Caki2 (cell line): ENCODE results near the gene B9D1. TPM values are rescaled to one million over a fixed set of nuclear protein-coding genes. Genes with fewer than 3 reads are reported as not detected.

Experiments
- DNase-seq: peaks from one replicate; pipeline ENCODE4 v3.0.0-alpha.2; 2015; ENCODE audit warnings: low read depth
- in situ Hi-C: cut with HindIII; loops from 2 replicates; pipeline ENCODE4 v1.10.0; 2016; ENCODE audit warnings: low sequenced_read_pairs, low pct_unique_long_range_greater_than_20kb, mixed read lengths
- total RNA-seq: library from RNA; depleted of rRNA; stranded (reverse); fragments of >200 nt; shearing (Covaris generic); gene quantifications from 2 replicates; pipeline ENCODE4 v1.2.3, GENCODE V29; 2014; ENCODE audit warnings: low replicate concordance

B9D1 gene
- total RNA-seq, 1 experiment from 2014 or later: 55.1 TPM

DNA sequence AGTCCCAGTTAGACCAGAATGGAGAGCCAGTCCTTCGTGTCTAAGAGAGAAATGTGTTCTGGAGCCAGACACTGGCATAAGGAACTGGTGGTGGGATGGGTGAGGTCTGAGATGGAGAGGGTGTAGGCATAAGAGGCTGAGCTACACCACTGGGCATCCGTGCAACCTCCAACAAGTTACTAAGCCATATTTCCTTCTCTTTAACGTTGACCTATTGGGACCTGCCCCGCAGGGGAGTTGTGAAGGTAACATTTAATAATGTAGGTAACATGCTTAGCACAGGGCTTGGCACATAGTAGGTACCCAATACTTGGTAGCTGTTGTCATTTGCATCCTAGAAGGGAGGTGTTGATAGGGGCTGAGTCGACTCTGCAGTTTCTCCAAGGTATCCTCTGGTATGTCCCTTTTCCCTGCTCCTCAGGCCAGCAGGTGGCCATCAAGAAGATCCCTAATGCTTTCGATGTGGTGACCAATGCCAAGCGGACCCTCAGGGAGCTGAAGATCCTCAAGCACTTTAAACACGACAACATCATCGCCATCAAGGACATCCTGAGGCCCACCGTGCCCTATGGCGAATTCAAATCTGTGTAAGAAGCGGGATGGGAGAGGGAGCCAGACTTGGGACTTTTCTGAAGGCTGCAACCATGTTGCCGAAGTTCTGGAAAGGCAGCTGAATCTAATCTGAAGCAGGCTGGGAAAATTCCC lies 17.0 kb upstream of the B9D1 start:
- in situ Hi-C loops: no loop called here
- DNase-seq: no peak

DNA sequence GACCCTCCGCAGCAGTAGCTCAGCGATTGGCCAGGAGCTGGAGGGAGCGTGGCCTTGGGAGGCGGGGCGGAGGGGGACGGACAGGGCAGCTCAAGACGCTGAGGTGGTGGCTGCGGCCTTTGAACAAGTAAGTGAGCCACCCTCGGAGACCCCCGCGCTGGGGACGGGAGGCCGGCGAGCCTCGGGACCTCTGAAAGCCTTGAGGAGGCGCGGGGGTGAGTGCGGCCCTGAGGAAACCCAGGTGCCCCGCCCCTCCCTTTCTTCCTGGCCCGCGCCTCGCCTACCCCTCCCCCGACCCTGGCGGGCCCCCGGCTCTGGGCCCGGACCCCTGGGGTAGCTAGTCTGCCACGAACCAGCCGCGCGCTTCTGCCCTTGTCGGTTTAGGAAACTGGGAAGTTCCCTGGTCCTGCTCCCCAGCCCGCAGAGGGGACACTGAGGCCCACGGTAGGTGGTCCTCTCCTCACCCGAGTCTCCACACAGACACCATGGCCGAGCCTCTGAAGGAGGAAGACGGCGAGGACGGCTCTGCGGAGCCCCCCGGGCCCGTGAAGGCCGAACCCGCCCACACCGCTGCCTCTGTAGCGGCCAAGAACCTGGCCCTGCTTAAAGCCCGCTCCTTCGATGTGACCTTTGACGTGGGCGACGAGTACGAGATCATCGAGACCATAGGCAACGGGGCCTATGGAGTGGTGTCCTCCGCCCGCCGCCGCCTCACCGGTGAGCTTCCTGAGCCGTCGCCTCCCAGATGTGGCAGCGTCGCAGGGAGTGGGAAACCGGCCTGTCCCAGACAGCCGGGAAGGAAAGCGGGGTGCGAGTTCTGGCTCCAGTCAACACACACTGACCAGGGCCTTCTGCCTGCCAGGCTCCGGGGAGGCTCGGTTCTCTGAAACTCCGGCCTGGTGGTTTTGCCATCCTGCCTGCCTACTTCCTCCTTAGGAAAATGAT lies 16.2 kb upstream of the B9D1 start, which contains the start of gene MAPK7:
TSS of gene MAPK7 (plus strand) at position 83 of the 945 bp plus-strand sequence. CDS start at position 486, 403 bp downstream.
- in situ Hi-C loops: no loop called here
- no peak for DNase-seq

DNA sequence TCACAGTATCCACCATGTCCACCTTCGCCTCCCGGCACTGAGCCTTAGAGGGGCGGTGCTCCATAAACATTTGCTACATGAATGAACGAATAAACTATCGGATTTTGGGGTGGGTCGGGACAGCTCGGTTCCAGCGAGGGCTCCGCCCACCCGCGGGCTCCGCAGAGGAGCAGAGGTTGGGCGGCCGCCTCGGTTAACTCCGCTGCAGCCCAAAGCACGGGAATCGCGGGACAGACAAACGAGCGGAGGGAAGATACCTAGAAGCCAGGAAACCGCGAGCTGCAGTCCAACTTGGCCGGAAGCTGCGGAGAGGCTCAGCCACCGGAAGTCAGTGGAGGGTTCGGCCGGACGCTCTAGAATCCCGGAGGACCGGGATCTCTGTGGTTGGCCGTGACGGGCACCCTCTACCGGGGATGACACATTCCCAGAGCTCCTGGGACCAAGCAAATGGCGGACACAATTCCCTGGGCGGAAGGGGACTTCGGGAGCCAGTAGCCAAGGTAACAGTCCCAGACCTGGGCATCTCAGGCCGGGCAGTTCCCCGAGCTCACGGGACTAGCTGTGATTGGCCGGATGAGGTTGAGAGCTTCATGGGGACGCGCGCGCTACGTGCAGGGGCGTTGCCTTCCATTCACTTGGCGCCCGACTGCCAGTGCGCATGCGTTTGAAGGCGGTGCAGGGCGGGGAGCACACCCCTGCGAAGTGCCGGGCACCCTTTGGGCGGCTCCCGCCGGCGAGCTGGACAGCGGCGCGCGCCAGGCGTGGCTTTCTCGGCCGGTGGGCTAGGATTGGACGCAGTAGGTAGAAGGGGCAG lies 15.3 kb upstream of the B9D1 start:
- in situ Hi-C loops: no loop called here
- DNase-seq: peak; percentile 99

DNA sequence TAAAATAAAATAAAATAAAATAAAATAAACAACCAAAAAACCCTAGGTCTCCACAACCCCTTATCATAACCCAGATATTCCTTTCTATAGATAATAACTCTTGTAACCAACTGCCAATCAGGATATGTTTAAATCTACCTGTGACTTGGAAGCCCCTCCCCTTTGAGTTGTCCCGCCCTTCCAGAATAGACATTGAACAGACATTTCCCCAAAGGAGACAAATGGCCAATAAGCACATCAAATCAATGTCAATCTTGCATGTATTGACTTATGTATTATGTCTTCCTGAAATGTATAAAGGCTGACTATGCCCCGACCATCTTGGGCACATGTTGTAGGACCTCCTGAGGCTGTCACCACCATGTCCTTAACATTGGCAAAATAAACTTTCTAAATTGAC lies 14.3 kb upstream of the B9D1 start:
- DNase-seq: no peak
- in situ Hi-C loops: no loop called here

DNA sequence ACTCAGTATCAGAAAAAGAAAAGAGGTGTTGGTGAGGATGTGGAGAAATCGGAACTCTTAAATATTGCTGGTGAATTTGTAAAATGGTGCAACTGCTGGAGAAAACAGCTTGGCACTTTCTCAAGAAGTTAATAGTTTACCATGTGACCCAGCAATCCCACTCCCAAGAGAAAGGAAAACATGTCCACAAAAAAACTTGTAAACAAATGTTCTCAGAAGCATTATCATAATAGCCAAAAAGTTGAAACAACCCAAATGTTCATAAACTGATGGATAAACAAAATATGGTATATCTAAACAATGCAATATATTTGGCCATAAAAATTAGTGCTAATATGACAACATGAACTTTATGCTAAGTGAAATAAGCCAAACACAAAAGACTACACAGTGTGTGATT lies 13.2 kb upstream of the B9D1 start:
- in situ Hi-C loops: no loop called here
- DNase-seq: no peak

DNA sequence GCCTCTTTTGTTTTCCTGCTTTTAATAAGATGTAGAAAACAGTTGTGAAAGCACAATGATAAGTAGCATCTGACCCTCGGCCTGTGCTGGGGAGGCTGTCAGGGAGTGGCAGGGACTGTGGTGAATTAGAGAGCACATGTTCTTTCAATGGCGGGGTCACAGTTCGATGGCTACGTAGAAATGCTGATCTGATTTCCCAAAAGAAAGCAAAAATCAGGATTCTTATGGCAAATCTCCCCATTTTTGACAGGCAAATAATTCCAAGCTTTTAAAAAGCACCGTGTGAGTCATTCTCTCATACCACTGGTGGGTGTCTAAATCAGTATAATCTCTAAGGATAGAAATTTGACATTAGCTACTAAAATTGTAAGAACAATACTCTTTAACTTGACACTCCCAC lies 11.6 kb upstream of the B9D1 start:
- no peak for DNase-seq
- in situ Hi-C loops: no loop called here

DNA sequence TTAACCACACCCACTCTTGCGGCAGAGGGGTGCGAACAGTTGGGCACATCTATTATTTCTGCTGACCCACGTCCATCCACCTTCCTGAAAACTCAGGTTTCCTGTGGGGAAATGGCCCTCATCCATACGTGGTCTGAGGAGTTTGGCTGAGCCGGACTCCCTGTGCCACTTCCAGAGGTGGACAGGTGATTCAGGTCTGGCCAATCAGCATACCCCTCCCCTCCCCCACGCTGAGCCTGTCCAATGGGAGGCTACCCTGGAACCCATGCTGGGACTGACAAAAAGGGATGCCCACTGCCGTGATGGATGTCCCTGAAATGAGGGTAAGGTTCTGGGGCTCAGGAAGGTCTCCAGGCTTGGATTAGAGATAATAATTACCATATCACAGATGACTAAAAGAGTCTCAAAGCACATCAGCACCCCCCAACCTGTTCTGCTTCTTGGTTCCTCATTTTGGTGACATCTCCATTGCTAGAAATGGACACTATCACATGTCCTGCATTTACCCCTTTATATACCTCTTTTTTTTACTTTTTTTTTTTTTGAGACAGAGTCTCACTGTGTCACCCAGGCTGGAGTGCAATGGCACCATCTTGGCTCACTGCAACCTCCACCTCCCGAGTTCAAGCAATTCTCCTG lies 10.5 kb upstream of the B9D1 start:
- no peak for DNase-seq
- in situ Hi-C loops: no loop called here

DNA sequence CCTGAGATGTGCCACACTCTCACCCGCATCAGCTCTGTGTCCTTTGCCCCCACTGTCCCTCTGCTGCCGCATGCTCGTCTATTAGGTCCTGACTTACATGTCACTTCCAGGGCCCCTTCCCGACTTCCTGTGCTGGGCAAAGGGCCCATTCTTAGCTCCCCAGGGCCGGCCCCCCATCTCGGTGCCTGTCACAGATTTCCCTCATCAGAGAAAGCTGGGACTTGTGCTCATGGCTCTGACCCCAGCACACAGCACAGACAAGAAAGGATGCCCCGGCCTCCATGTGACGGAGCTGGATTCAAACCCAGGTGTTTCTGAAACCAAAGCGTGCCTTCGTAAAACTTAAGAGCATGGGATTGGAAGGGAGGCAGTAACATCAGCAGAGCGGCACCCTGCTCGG lies 9.9 kb upstream of the B9D1 start:
- no peak for DNase-seq
- in situ Hi-C loops: no loop called here

DNA sequence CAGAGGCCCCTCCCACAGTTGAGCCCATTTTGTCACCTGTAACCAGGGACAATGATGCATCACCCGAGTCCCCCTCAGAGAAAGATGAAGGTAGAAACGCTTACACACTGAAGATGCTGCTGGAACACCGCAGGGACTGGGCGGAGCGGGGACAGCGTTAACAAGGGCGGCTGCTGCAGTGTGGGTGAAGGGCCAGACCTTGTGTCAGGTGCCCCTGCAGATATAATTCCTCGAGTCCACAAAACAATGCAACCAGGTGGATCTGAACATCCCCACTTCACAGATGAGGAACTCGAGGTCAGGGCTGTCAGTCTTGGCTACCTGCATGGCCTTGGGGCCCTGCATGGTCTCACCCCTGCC lies 9.5 kb upstream of the B9D1 start:
- DNase-seq: no peak

DNA sequence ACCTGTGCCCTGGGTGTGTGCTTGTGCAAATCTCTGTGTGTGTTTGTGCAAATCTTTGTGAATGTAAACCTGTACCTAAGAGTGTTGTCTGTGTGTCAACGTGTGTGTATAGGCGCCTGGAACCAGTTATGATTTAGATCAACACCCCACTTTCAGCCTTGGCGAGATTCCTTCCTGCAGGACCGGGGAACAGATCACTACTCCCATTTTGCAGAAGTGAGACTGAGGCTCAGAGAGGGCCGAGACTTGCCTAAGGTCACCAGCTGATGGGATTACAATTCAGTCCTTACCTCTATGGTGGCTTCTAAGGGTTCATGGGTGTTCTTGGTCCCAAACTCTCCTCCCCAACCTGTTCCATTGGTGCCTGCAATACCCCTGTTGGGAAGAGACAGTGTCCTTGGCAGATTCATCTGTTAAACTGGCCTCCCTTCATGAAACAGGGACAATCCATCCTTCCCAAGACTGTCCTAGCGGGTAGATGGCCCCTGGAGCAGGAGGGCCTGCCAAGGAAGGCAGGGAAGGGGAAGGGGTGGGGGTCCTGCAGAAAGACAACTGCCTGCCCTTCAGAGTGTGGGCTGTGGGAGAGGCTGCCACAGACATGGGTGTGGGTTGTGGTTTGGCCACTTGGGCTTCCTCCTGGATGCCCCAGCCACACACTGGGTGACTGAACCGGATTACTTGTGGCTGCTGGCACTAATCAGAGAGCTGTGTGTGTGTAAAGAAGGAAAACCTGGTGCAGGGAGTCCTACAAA lies 8.9 kb upstream of the B9D1 start:
- no peak for DNase-seq
- in situ Hi-C loops: no loop called here

More for the DNA sequence above, 9.5 kb upstream of the B9D1 start:
- in situ Hi-C loops: no loop called here

DNA sequence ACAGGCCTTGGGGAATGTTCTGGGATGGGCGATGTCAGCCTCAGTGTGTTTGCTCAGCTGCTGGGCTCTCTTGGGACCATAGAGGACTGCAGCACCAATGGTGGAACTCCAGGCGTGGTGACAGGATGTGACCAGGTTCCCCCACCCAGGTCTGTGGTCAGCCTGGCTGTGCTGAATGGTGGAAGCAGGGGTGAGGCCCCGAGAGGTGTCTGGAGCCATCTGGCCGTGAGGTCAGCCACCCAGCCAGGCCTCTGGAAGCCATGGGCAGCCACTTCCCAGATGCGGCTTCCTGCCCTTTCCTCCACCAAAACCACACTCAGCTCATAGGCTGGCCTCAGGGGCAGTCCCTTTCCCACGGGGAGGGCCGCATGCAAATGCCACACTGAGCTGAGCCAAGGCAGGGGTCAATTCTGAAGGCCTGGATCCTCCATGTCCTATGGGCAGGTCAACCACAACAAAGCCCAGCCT lies 8.0 kb upstream of the B9D1 start:
- in situ Hi-C loops: no loop called here
- DNase-seq: no peak

DNA sequence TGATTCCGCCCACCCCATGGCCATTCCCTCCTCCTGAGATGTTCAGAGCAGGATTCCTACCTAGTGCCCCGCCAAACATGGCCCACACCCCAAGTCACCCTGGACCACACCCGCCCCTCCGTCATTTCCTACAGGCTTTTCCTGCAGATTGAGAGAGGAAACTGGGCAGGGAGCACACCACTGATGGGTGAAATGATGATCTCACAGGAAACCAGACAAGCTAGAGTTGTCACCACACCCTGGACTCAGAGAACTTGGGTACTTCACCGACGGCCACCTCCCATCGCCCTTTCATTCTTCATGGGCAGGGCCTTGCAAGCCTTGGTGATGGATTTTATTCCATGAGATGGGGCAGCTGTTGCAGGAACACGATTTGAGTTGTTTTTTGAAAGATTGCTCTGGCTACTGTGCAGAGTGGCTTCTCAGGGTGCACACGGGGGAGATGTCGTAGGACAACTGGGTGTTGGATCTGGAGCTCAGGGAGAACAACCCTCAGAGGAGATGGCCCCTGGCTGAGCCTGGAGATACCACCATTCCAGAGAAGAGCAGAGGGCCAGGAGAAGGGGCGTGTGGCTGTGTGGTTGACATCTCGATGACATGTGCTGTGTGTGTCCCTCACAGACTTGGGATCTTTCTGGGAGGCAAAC lies 7.4 kb upstream of the B9D1 start:
- in situ Hi-C loops: no loop called here

DNA sequence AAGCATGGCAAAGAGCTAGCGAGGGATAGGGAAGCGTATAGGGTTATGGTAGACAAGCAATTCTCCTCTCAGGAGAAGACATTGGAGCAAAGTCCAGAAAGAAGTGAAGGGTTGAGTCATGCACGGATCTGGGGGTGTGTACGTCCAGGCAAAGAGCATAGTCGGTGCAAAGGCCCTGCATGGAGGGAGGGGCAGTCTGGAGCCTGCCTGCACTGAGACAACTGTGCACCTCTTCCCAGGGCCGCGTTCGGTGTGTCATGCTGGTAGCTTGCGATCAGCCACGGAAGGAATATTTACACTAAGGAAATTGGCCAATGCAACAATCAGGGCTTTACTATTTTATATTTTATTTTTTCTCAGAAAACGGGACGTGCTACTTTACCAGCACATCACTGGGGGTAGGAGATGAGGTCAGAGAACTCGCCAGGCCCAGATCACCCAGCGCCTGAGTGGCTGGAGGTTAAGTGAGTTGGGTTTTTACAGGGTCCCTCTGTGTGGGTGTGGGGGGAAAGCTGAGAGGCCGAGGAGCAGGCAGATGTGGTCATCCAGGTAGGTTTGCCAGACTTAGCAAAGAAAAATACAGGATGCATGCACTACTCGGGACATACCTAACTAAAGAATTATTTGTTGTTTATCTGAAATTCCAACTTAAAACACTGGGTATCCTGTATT lies 6.7 kb upstream of the B9D1 start:
- in situ Hi-C loops: no loop called here
- DNase-seq: no peak

More for the DNA sequence above, 7.4 kb upstream of the B9D1 start:
- no peak for DNase-seq

DNA sequence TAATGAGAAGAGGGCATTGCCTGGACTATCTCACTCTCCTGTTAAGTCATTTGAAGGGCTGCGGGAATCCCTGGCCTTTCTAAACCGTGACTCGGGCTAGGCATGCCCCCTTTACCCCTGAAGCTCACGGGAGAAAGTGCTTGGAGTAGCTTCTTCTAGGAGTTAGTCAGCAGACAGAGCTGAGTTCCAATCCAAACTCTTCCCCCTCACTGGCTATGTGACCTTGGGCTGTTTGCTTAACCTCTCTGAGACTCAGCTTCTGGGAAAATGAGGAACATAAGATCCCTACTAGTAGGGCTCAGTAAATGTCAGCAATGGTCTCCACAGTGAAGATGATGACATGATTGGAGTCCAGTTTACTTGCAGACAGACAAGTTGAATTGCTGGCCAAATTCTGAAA lies 5.7 kb upstream of the B9D1 start:
- in situ Hi-C loops: no loop called here
- no peak for DNase-seq

DNA sequence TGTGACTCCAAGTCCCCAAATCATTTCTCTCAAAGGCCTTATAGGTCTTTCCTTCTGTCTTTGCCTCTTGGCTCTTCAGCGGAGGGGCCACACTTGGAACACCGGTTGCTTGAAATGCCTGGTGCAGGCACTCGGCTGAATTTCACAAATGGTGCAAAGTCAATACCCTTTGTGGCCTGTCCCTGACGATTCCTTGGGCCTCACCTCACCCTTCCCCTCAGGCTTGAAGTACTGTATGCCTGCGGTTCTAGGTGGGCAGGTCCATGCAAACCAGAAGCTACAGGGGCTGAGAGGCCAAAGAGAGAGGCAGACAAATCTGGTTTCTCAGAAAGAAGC lies 4.1 kb upstream of the B9D1 start:
- no peak for DNase-seq
- in situ Hi-C loops: no loop called here

DNA sequence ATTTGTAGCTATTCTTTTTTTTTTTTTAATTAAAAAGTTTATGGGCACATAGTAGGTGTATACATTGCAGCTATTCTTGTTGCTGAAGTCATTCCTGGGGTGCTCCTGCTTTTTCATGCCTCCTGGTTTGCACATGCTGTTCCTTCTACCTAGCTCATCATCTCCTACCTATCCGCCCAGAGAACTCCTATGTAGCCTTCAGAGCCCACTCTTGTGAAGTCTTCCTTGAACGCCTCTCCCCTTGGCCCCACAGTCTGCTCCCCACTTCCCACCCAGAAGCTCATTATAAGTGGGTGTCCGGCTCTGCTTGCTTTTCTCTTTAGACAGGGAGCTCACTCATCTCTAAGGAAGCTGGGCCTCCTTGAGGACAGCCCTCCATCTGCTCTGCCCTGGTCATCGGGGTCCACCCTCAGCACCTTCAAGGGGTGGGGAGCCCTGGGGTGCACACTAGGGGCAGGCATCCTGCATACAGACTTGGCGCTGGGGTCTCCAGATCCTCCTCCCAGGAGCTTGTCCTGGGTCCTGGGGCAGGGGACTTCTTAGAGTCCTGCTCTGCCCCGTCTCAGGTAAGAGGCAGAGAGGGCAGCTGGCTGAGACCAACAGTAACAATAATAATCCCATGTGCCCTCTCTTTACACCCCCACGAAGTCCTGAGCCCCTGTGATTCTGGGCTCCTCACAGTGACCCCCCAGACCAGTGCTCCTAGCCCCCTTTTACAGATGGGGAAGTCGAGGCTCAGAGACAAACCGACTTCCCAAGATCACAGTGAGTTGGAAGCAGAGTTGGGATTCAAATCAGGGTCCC lies 3.5 kb upstream of the B9D1 start:
- DNase-seq: no peak
- in situ Hi-C loops: no loop called here
